Measurements from ENCODE around the gene SYT1.
"Not testable (repeated sequence)": the region's sequence is repeated elsewhere in the genome, so short reads cannot be mapped to it uniquely, and the experiment has no call there.

SYT1 gene

DNA sequence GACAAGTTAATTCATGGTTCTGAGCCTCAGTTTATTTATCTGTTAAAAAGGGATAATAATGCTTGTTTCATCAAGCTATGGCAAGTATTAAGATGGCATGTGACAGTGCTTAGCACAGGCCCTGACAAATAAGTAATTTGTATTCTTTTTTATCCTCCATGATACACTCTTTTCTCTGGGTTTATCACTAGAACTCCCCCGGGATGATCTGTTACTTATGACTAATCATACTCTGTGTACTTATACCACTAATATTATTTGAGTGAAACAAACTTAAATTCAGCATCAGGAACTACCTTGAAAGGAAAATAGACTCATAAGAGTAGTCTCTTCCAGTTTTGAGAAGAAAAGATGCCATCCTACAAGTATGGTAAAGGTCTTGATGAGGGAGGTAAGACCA lies 542.4 kb downstream of the SYT1 start:
- no peak for DNase-seq (ENCODE audit: low read depth)

DNA sequence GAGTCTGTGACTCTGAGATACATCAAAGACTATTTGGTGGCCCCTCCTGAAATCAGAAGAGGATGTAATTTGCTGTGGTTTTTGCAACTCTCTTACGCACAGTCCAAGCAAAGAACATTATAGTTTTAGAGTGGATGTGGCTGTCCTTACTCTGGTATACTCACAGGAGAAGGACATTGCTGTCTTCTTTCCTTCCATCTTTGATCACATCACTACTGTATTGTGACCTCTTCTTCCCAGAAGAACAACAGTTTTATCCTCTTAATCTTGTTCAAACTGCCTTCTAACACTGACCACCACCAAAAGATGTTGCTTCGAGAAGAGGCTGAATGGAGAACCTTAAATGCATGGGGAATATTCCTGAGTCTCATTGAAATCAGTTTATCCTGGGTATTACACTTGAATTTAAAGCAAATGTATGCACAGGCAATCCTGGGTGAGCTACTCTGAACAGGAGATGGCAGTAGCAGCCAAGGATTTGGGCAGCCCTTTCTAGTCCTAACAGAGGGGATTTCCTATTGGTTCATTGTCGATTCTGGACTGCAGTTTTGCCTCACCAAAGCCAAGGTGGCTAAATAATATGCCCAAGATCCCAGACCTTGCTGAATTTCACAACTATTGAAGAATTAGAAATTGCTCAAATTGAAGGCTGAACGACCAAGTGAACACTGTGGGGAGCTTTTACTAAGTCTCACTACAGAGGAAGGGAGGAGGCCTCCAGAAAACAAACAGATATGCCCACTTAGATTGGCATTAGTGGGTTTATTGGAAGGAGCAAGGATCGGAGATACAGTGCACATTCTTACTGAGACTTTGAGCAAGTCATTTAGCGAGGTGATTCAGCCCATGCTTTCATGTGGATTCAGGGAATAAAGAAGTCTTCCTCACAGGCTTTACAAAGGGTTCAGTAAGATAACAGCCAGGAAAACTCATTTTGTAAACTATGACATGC lies 543.4 kb downstream of the SYT1 start:
- DNase-seq (ENCODE audit: low read depth), result no peak

DNA sequence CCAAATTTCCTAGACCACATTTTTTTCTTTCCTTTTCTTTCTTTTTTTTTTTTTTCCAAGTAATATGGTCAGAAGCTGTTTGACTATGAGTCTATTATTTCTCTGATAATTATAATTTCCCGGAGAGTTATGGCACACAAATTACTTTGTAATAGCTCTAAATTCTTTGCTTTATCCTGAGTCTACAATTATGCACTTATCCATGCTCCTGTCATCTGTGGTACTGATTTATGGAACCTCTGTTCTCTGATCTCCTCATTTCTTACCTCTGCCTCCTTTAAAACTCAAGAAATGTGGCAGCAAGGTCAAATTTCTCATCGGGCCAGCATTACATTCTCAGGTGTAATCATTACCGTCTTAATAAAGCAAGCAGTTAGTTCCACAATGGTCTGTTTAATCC lies 544.1 kb downstream of the SYT1 start:
- DNase-seq (ENCODE audit: low read depth), result no peak

DNA sequence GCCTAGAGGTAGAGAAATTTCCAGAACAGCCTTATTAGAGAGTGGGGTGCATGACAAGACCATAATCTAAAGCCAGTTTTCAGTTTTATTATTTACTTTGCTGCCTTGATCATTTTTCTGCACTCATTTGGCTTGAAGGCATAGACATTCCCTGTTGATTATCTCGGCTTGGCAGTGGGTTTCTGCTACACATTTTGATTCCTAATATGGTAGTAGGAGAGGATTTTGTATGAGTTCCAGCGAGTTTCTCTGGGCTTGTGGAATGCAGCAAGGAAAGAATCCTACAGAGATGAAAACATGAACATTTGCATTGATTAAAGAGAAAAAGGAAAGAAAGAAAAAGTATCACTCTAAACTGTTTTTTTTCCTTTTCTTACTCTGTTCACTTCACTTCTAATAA lies 545.0 kb downstream of the SYT1 start:
- no peak for DNase-seq (ENCODE audit: low read depth)

GRCh38 chr12:79411791-79412190 lies 547.2 kb downstream of the SYT1 start:
- DNase-seq (ENCODE audit: low read depth), result no peak

GRCh38 chr12:79413796-79414195 lies 549.2 kb downstream of the SYT1 start:
- DNase-seq (ENCODE audit: low read depth), result no peak

DNA sequence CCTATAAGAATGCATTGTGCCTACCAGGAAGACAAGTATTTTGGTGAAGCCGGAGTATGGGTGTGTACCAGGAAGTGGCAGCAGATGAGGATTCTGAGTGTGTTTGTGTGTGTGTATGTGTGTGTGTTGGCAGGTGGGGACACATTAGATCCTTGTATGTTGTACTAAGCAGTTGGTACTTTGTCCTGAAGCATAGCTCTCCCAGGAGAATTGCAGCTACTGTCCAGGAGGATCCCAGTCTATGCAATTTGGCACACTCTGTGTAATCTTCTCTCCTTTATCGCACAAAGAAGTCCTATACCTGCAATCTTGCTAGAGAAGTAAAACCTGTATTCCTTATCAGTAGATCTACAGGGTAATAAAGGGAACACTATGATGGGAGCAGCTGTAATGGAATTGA lies 549.7 kb downstream of the SYT1 start:
- DNase-seq (ENCODE audit: low read depth), result no peak

DNA sequence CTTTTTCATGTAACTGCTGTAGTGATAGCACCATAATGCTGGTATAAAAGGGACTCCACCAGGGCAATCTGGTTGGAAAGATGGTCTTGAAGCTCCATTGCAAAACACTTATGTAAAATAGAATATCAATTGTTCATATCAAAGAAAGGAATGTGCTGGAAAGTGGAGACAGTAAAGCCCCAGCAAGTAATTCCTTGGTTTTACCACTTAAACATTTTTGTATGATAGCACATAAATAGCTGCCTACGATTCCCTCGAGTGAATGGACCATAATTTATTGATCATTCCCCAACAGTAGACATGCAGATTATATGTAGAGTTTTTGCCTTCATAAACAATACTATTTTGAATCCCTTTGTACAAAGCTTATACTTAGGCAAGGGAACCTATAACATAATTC lies 550.7 kb downstream of the SYT1 start:
- no peak for DNase-seq (ENCODE audit: low read depth)

- no peak for DNase-seq (ENCODE audit: low read depth)
Measured at GRCh38 chr12:79415746-79416435, 551.3 kb downstream of the SYT1 start.

DNA sequence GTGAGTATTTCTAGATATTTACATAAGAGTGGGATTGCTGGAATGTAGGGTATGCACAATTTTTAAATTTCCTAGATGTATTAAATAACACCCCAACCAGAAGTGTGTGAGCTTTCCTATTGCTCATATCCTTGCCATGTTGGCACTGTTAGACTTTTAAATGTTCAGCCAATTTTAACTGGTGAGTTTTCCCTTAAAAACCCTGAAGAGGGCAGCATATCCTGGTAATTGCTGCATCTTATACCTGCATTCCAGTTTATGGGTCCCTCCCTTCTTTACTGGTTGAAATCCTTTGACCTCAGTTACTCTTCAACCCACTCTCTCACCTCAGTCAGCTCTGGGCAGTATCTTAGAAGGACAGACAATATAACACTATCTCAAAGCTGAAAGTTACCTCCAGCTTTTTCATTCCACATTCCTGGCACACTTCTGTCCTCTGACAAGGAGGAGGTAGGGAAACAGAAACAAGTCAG lies 555.6 kb downstream of the SYT1 start:
- DNase-seq (ENCODE audit: low read depth), result no peak

DNA sequence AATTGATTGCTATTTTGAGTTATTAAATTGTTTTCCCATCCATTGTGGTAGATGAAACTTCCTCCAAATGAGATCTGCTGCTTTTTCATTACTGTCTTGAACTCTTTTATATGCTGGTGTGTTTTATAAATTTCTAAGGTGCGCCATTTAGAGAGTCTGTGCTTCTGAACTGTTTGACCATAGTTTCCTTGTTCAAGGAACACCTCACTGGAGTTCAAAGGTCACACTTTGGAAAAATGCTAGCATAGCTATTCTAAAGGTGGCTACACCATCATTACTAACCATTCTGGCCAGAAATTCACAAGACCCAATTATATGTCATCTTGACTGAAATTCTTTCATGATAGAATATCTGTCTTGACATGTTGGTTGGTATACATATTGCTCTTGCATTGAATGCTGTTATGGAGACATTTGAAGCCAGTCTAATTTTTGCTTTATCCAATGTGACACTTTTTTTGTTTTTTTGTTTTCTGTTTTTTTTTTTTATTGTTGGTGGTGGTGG lies 556.7 kb downstream of the SYT1 start:
- DNase-seq (ENCODE audit: low read depth), result no peak

DNA sequence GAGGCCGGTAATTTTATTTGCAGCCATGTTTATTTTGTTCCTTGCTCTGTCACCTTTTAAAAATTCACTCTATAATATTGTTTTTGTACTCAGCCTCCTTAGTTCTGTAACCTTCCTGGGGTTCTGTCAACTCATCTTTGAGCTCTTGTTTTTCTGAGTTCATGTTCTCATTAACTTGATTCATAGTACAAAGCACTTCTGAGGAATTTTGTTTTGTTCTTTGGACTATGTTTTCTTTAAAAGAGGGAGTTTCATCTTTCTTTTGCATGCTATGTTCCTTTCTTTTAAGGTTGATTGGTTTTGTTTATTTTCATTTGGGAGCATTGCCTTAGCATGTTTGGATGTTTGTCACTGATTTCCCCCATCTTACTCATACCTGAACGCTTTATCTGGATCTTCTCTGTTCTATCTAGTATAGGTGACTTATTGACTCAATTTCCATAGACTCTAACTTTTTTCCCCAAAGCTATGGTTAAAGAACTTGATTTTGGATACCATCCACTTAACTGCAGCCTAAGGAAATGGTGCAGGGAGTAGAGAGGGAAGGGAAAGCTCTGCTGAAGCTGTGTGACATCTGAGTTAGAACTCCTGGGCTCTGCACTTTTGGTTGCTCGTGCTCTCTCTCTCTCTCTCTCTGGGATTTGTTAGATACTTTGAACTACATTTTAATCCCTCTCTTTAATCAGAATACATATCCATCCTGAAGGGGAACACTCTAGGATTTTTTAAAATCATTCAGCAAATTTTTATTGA lies 557.7 kb downstream of the SYT1 start:
- no peak for DNase-seq (ENCODE audit: low read depth)

DNA sequence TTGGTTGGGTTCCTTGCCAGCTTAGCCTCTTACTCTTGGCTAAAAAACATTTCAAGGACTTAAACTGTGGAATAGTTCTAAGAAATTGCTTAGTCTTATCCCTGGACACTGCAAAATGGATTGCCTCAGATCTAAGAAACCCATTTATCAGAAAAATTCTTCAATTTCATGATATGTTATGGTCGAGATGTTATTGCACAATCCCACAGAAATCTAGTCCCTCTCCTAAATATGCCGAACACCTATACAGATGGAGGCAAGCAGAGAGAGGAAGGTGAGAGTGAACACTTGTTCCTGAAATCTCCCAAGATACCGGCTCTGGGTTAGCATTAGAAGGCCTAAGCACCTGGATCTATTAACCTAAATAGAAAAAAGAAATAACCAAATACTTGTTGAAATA lies 559.0 kb downstream of the SYT1 start:
- DNase-seq (ENCODE audit: low read depth), result no peak

DNA sequence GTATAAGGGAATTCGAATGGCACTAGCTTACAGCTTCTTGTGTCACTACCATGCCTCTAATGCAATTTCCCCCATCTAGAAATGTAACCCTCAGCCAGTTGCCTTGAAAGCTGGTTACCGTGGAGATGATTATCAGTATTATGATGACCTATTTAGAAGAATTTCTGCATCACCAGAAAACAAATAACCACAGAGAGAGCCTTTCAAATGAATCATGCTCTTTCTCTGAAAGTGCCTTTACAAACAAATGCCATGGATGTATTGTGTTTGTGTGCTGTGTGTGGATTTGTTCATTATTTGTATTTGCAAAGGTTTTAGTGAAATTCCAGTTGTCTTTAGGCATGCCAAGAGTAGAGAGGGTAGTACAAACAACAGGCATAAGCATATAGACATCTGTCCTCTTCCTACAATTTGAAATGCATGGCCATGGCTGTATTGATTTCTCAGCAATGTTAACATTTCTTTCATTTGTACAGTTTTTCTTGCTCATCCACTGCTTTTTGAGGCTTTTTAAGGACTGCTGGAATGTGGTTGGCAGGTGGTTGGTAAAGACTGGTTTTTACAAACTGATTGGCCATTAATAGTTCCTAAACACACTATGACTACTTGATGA lies 559.6 kb downstream of the SYT1 start:
- no peak for DNase-seq (ENCODE audit: low read depth)

- no peak for DNase-seq (ENCODE audit: low read depth)
Measured at GRCh38 chr12:79426121-79426520, 561.5 kb downstream of the SYT1 start.

- DNase-seq (ENCODE audit: low read depth), result not testable (repeated sequence)
Measured at GRCh38 chr12:79426744-79427143, 562.2 kb downstream of the SYT1 start.

GRCh38 chr12:79433465-79434072 lies 569.0 kb downstream of the SYT1 start:
- no peak for DNase-seq (ENCODE audit: low read depth)

- DNase-seq (ENCODE audit: low read depth), result no peak
Measured at GRCh38 chr12:79434561-79434960, 570.0 kb downstream of the SYT1 start.

GRCh38 chr12:79435742-79436141 lies 571.2 kb downstream of the SYT1 start:
- no peak for DNase-seq (ENCODE audit: low read depth)

DNA sequence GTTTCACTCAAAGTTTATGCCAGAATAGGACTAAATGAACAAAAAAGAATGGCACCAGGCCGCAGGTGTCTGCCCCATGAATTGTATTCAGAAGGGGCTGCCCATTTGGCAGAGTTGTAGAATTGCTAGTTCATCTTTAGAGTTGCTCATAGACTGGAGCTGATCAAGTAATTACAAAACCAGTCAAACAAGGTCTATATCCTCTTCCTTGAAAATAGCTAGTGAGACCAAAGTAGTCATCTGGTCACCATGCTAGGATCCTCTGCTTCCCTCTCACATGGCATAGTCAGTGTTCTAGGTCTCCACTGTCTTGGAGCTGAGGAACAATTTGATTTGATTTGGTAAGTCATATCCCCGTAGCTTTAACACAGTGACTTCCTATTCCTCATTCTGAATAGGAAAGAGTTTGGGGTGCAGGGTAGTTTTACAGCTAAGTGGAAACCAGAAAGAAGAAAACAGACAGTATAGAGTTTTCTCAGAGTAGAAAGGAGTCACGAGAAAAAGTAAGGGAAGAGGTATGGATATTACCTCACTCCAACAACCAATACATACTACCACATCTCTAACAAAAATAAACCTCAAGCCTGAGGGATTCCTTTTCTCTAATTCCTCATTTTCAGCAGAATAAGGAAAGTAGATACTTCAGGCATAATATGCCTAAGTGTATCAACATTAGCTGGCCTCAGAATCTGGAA lies 574.1 kb downstream of the SYT1 start:
- no peak for DNase-seq (ENCODE audit: low read depth)

All from activated T-cell treated with anti-CD3 and anti-CD28 coated beads for 48 hours (primary cell).